ENCODE data around the gene MYOCD.

The MYOCD gene

DNA sequence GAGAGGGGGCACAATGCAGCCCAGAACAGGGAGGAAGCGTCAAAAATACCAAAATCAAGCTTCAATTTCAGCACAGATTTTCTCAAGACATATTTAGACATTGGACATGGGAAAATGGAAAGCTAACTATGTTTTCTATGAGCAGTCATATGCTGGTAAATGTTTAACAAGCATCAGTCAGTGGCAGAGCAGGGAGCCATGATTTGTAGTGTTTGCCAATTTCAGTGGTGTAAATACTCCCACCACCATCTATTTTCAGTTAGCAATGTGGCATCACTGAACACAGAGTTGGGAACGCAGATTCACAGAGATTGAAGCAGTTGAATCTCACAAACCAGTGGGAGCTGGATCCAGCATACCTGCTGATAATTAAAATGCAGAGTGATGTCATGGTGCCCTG lies 24.6 kb upstream of the MYOCD start:
- DNase-seq (ENCODE audit: low read depth in 2 of 2): no peak

GRCh38 chr17:12642034-12642433 lies 23.7 kb upstream of the MYOCD start:
- no peak for DNase-seq (ENCODE audit: low read depth in 2 of 2)

- DNase-seq (ENCODE audit: low read depth in 2 of 2): no peak
Observed at GRCh38 chr17:12643822-12644221, 21.9 kb upstream of the MYOCD start.

- no peak for DNase-seq (ENCODE audit: low read depth in 2 of 2)
Observed at GRCh38 chr17:12644623-12645022, 21.1 kb upstream of the MYOCD start.

GRCh38 chr17:12646761-12647422 lies 18.8 kb upstream of the MYOCD start:
- no peak for DNase-seq (ENCODE audit: low read depth in 2 of 2)

- no peak for DNase-seq (ENCODE audit: low read depth in 2 of 2)
Observed at GRCh38 chr17:12648498-12648897, 17.2 kb upstream of the MYOCD start.

DNA sequence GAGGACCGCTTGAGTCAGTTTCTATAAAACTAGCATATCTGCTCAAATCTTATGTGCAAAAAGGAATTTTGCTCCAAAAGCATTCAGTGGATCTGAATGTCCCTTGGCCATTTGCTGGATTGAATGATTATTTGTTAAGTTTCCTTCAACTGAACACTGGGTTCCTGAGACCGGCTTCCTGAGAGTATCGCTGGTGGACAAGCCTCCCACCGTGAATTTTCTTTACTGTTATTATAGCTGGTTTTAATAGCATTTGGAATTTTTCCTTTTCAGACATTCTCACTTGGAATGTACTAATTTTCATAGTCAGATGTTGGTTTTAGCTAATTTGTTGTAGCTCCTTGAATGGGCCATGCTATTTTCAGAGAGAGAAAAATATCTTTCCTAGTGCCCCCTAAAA lies 9.8 kb upstream of the MYOCD start:
- DNase-seq (ENCODE audit: low read depth in 2 of 2): no peak

DNA sequence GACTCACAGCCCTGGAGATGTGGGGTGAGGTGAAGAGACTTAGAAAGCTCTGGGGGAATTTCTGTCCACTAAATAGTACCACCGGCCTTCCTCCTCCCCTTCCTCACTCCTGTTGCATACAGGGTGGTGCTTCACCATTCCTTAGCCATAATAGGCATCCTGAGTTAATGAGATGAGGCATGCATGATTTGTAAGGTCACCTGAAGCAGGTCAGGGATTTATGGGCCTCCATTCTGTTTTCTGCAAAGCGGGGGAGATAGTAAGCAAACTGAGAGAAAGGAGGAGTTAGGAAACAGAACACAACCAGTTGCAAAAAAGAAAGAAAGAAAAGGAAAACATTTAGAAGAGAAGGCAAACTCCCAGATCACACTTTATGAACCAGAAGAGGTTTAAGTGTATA lies 9.3 kb upstream of the MYOCD start:
- DNase-seq (ENCODE audit: low read depth in 2 of 2): no peak

DNA sequence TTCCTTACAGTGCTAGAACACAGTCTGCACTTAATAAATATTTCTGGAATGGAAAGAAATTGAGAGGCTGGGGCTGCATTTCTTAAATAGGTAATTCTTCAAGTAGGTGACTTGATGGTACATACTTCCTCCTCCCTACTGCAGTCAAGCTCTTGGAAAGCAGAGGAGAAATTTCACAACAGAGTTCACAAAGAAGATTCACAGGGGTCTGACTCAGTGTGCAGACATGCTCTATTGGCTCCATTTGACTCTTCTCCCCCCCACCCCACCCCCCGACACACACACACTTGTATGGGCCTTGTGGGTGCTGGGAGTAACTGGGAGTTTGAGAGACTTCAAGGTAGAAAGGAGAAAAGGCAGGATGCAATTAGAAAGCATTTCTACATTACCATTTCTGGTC lies 6.2 kb upstream of the MYOCD start:
- DNase-seq (ENCODE audit: low read depth in 2 of 2): no peak

GRCh38 chr17:12664252-12664651 lies 1.4 kb upstream of the MYOCD start:
- no peak for DNase-seq (ENCODE audit: low read depth in 2 of 2)

DNA sequence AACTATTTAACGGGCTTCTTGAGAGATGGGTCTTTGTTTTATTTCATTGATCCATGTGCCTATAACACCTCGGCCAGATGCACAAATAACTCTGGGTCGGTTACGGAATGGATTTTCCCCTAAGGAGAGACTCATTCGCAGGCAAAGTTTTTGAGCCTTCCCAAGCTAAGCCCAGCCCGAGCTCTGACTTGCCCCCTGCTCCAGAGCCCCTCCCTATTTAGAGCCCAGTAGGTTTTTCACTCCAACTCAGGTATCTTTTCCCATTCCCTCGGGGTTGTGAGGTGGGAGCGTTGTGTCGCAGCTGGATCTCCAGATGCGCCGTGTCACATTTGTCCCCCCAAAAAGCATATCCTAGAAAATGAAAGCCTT lies 812 bp upstream of the MYOCD start:
- DNase-seq (ENCODE audit: low read depth in 2 of 2): no peak

- no peak for DNase-seq (ENCODE audit: low read depth in 2 of 2)
Observed at GRCh38 chr17:12666718-12667117, 1.0 kb downstream of the MYOCD start.

- DNase-seq (ENCODE audit: low read depth in 2 of 2): no peak
Observed at GRCh38 chr17:12667299-12667958, 1.7 kb downstream of the MYOCD start.

- DNase-seq (ENCODE audit: low read depth in 2 of 2): no peak
Observed at GRCh38 chr17:12671906-12672305, 6.2 kb downstream of the MYOCD start.

- no peak for DNase-seq (ENCODE audit: low read depth in 2 of 2)
Observed at GRCh38 chr17:12672947-12673346, 7.3 kb downstream of the MYOCD start.

DNA sequence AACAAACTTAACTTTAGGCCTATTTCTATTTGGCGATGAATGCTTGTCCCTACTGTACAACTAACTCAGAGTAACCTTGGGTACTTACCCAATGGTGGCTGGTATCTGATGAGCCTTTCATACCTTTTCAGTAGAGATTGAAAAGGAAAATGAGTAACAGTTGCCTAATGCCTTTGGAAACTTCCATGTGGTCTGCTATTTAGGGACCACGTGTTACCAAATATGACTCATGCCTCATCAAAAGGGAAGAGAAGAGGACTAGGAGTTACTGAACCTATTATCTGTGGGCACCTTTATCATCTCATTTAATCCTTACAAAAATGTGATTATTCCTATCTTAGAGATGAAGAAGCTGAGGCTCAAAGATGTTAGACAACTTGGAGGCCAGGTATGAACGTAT lies 8.1 kb downstream of the MYOCD start:
- DNase-seq (ENCODE audit: low read depth in 2 of 2): no peak

DNA sequence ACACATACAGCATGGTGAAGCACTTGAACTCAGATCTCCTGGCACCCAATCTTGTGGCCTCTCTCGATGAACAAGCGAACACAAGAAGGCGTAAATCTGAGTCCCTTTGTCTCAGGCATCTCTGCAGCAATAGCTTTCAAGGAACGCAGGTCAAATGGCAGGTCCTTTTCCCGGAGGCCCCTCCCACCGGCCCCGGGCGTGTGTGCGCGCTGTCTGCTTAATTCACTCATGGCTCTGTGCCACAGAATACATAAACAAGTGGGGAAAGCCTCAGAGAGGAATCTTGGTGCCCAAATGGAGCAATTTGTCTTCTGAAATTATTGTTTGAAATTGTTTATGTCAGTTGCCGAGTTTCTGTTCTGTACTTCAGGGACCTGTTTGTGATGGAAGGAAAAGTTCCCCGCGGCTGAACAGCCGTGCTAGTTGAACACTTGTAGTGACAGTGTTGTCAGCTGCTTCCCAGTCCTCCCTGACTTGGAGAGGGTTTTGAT lies 14.8 kb downstream of the MYOCD start:
- no peak for DNase-seq (ENCODE audit: low read depth in 2 of 2)

- no peak for DNase-seq (ENCODE audit: low read depth in 2 of 2)
Observed at GRCh38 chr17:12680993-12681392, 15.3 kb downstream of the MYOCD start.

DNA sequence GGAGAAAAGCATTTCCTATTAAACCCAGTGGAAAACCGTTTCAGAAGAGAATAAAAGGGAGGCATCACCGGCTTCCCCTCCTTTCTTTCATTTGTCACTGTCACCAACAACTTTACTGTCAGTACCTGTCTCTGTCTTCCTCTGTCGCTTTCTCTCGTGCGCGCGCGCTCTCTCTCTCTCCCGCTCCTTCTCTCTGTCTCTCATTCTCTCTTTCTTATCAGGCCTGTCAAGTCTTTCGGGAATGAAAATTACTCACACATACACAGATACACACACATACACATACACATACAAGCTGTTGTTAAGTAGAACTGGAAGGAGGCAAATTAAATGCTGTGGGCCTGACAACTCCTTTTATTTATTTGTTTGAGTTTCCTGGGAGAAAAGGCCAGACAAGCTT lies 17.6 kb downstream of the MYOCD start:
- no peak for DNase-seq (ENCODE audit: low read depth in 2 of 2)

GRCh38 chr17:12686486-12686885 lies 20.8 kb downstream of the MYOCD start:
- no peak for DNase-seq (ENCODE audit: low read depth in 2 of 2)

- no peak for DNase-seq (ENCODE audit: low read depth in 2 of 2)
Observed at GRCh38 chr17:12688382-12688781, 22.7 kb downstream of the MYOCD start.

DNA sequence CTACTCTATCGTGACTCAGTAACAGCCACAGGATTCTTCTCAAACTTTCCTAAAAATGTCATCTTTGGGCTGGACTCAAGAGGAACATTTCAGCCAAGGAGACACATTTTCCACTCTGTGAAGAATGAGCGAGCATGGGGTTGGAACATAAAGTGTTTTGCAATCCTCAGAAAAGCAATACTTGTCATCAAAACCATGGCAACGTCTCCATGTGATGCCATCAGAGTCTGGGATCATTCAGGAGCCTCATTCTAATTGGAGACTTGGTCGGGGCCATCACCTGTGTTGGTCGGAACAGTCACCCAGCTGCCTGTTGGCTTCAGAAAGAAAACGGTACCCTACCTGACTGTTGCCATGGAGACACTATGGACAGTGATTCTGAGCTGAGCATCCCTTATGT lies 25.5 kb downstream of the MYOCD start:
- no peak for DNase-seq (ENCODE audit: low read depth in 2 of 2)

DNA sequence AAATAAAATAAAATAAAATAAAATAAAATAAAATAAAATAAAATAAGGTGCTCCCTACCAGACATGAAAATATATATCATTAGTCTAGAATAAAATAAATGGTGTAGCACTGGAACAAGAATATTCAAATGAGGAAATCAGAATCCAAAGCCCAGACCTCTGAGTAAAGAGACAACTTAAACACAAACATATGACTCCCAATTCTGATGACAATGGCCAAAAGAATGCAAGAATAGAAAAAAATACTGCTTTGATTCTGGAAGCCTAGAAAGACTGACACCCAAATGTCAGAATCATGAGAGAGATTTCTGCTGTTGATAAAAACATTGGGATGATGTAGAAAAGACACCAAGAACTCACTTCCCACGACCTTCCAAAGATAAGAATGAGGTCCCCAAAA lies 27.9 kb downstream of the MYOCD start:
- DNase-seq (ENCODE audit: low read depth in 2 of 2): no peak

DNA sequence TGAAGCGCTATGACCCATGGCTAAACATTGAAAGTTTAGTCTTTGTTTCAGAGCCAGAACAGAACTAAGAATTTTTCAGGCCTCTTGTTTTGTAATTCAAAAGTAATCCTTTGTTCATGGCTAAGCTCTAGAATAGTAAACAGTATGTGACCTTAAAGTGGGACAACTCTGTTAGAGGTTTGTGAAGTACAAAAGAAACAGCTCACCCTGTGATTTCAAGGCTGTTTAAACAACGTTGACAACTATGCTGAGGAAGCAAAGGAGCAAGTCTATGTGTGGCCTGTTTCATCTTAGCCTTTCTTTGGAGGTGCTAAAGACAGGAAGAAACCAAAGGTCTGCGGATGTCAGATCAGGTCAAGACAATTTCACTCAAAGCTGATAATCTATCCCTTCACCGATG lies 40.4 kb downstream of the MYOCD start:
- DNase-seq (ENCODE audit: low read depth in 2 of 2): no peak

Data from stimulated activated CD8-positive, alpha-beta memory T cell treated with anti-CD3 and anti-CD28 coated beads, Interleukin-2, amount 100 ng/mL, for 1 hour (primary cell).